HCT116 (cell line): ENCODE results near the gene HCN2. TPM values are rescaled to one million over a fixed set of nuclear protein-coding genes. Genes with fewer than 3 reads are reported as not detected.
A peak's percentile ranks its signal among the peaks of the same experiment; 100 is the strongest.

ENCODE experiments used
- ATF3 ChIP-seq: IDR thresholded peaks from 2 replicates; pipeline ENCODE4 v1.6.1; 2012
- CEBPB ChIP-seq: IDR thresholded peaks from 2 replicates; pipeline ENCODE4 v1.6.1; 2012; ENCODE audit warnings: low read depth
- ELF1 ChIP-seq: IDR thresholded peaks from 2 replicates; pipeline ENCODE4 v1.6.1; 2012; ENCODE audit warnings: low read depth, borderline replicate concordance
- EZH2phosphoT487 ChIP-seq: fragments of 200-600 bp; IDR thresholded peaks from 2 replicates; pipeline ENCODE4 v1.6.1; 2018; ENCODE audit warnings: antibody characterized with exemption, borderline replicate concordance
- FOSL1 ChIP-seq: IDR thresholded peaks from 2 replicates; pipeline ENCODE4 v1.6.1; 2012; ENCODE audit warnings: low read depth
- JUND ChIP-seq: IDR thresholded peaks from 2 replicates; pipeline ENCODE4 v1.6.1; 2012
- POLR2AphosphoS5 ChIP-seq: IDR thresholded peaks from 2 replicates; pipeline ENCODE4 v1.6.1; 2011; ENCODE audit warnings: mild to moderate bottlenecking, low read depth, low read length, moderate library complexity
- RAD21 ChIP-seq: IDR thresholded peaks from 2 replicates; pipeline ENCODE4 v1.6.1; 2012; ENCODE audit warnings: low read depth, mild to moderate bottlenecking
- REST ChIP-seq: IDR thresholded peaks from 2 replicates; pipeline ENCODE4 v1.6.1; 2012; ENCODE audit warnings: low read depth
- SIN3A ChIP-seq: IDR thresholded peaks from 2 replicates; pipeline ENCODE4 v1.6.1; 2012; ENCODE audit warnings: low read depth
- YY1 ChIP-seq: IDR thresholded peaks from 2 replicates; pipeline ENCODE4 v1.6.1; 2011; ENCODE audit warnings: low read length, low read depth, moderate library complexity, mild to moderate bottlenecking; ENCODE audit not compliant: insufficient replicate concordance; ENCODE audit errors: extremely low read depth
- total RNA-seq: library from RNA; stranded (reverse); gene quantifications from one replicate; pipeline ENCODE4 v1.2.1, GENCODE V29; 2021; ENCODE audit not compliant: unreplicated experiment

The HCN2 gene
- total RNA-seq, 1 experiment from 2014 or later = 2.4 TPM

GRCh38 chr19:572140-572742, 17.4 kb upstream of the HCN2 start, which contains the start of gene BSG (continued):
- TF ChIP-seq ATF3 = no peak
- peak; percentile 77 for TF ChIP-seq SIN3A
- no peak for TF ChIP-seq CEBPB
- no peak for TF ChIP-seq EZH2phosphoT487
- no peak for TF ChIP-seq RAD21
- no peak for TF ChIP-seq REST
- no peak for TF ChIP-seq JUND
- TF ChIP-seq ELF1 = no peak; the same call in 1 of the 2 replicates
- TF ChIP-seq YY1 = peak; percentile 86
- peak; percentile 97 for TF ChIP-seq POLR2AphosphoS5
- TF ChIP-seq FOSL1 = no peak
